GM19467 (cell line): Measurements from ENCODE around the gene H2AZ2.
A peak's percentile ranks its signal among the peaks of the same experiment; 100 is the strongest.

ENCODE experiments used
- ATAC-seq: cut with Tn5 transposase; IDR thresholded peaks from one replicate; pipeline ENCODE4 v1.9.1; 2021; ENCODE audit warnings: mild to moderate bottlenecking, moderate library complexity; ENCODE audit not compliant: unreplicated experiment

Gene H2AZ2

DNA sequence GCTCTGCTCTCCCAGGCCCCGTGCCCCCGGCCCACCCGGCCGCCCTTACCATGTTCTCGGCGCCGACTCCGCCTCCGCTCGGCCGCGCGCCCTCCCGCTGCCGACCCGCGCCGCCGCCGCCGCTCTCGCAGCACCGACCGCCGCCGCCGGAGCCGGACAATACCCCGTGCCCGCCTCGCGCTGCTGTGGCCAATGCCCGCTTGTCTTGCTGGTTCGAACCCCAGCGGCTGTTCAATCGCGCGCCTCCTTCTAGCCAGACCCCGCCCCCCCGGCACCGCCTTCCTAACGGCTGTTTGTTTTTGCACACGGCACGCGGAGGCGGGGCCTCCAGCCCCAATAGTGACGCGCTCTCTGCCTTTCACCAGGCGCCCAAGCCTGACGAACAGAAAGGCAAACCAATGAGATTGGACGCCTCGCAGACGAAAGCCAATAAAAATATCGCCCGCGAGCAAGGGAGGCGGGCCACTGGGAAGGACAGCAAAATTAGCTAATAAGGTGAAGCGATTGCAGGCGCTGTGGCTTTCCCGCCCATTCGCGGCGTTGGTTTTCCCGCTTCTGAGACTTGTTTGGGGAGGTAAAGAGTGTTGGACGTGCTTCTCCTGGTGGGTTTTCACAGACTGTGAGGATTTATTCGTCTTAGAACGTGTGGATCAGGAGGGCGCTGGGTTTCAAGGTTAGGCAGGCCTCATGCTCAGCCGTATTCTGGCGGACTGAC is at the start of gene H2AZ2:
H2AZ2 (minus strand) TSS at position 168 of the 715 bp plus-strand sequence; CDS start at position 52, 116 bp downstream.
- ATAC-seq, result peak; percentile 89

DNA sequence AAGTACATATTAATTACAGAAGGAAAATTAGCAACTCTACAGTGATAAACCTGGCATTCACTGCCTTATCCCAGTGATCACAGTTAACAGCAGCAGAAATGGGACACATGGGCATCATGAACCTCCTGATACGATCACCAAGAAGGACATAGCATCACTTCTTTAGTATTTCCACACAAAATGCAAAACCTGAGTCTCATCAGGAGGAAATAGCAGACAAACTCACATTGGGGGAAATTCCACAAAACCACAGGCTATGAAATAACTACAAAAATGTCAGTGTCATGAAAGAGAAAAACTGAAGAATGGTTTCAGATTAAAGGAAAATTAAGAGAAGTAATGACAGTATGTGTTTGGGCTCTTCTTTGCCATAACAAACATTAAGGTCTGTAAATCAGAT is 49.4 kb upstream of the H2AZ2 start:
- no peak for ATAC-seq

DNA sequence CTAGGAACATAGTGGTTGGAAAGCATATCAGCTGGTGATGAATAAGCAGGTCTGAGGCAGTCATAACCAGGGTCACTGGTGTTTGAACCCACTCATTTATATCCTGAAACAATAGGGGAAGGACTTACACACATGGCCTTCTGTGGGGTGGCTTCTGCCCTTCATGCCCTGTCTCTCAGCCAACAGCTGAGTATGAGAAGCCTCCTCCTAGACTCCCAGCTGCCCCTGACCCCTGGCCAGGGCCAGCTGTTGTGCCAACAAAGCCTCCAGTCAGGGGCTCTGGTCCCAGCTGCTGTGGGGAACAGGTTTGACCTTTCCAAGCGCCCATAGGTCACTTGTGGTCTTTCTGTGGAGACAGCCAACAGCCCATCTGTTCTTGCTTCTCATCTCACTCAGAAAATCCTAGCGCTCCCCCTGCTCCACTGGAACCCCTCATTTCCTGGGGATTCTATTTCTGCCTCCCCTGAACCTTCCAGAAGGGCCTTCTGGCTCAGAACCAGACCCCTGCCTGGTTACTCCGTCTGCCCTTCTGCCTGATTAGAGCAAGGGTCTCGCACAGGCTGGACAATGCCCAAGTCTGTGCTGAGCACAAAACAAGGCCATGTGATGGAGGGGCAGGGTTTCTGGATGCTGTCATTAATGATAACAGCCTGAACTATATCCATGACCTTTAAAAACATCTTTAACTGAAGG is 47.1 kb upstream of the H2AZ2 start:
- ATAC-seq, result no peak

GRCh38 chr7:44893710-44894234 is 45.9 kb upstream of the H2AZ2 start:
- no peak for ATAC-seq

- no peak for ATAC-seq
These were observed 43.9 kb upstream of the H2AZ2 start for GRCh38 chr7:44891791-44892190.

DNA sequence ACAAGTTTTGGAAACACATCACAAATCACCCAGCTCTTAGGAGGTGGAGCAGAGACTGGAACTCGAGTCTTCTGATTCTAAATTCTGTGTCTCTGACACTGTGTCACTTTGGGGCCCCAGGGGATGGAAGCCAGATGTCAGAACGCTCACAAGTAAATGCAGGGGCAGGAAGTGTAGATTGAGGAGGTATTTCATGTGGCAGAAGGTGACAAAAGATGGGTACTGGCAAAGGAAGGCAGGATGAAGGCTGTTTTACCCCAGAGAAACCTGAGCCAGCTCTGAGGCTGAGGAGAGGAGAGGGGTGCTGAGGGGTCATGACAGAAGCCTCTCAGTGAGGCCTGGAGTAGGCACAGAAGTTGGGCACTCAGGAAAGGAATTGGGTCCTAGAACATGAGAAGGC is 43.5 kb upstream of the H2AZ2 start:
- ATAC-seq, result no peak

GRCh38 chr7:44889086-44889781 is 41.3 kb upstream of the H2AZ2 start:
- no peak for ATAC-seq

DNA sequence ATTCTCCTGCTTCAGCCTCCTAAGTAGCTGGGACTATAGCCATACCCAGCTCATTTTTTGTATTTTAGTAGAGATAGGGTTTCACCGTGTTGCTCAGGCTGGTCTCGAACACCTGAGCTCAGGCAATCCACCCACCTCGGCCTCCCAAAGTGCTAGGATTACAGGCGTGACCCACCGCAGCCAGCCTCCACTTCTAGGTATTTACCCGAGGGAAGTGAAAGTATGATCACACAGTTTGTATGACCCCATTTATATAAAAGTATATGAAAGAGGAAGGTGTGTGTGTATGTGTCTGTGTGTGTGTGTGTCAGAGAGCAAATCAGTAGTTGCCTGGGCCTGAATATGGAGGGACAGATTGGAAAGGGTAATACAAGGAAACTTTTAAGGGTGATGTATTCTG is 39.4 kb upstream of the H2AZ2 start:
- ATAC-seq, result no peak

GRCh38 chr7:44885394-44886317 is 37.8 kb upstream of the H2AZ2 start, which contains the start of gene PURB:
PURB (minus strand) TSS chr7:44885530; CDS start chr7:44885348, 182 bp downstream.
- ATAC-seq, result peak; percentile 81

GRCh38 chr7:44884621-44885393 is 36.9 kb upstream of the H2AZ2 start:
- ATAC-seq, result peak; percentile 21

DNA sequence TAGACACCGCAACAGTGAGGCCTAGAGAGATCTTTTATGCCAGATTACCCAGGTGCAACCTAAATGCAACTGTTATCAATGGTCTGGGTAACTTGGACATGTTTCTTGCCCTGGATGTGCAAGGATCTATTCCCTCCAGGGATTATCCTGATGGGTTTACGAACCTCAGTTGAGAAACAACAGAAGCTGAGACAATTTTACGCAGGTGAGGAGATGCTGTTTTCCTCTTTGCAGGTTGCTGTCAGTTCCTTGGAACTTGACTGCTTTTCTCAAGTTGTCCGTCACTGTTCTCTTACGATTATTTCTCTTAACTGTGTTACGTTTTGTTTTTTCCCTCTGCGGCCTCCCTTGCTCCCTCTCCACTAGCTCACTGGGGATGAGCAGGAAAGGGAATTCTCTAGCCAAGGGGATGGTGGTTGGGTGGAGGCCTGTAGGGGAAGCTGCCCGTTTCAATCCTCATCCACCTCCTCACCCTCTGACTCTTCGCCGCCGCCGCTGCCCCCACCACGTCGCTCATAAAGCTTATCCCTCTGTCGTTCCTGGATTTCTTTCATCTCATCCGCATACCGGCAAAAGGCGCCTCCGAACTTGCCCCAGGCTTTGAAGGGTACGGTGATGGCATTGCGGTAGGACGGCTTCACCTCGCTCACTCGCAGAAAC is 36.2 kb upstream of the H2AZ2 start:
- no peak for ATAC-seq

GRCh38 chr7:44882899-44883298 is 35.0 kb upstream of the H2AZ2 start:
- ATAC-seq, result no peak

DNA sequence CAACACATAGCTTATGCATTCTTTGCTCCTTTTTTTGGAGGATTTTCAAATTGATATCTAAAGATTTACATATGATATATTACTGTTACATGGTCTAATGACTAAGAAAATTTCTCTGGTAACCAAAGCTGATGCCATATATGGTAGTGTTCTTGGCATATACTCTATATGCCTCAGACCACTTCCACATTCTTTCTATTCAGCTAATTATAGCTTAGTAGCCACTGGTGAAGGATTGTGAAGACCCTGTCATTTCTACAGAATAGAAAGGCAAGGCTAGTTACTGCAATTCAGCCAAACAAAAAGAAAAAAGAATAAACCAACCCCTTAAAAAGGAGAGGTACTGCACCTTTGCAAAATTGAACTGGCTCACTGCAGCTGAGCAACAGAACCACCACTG is 33.7 kb upstream of the H2AZ2 start:
- no peak for ATAC-seq

DNA sequence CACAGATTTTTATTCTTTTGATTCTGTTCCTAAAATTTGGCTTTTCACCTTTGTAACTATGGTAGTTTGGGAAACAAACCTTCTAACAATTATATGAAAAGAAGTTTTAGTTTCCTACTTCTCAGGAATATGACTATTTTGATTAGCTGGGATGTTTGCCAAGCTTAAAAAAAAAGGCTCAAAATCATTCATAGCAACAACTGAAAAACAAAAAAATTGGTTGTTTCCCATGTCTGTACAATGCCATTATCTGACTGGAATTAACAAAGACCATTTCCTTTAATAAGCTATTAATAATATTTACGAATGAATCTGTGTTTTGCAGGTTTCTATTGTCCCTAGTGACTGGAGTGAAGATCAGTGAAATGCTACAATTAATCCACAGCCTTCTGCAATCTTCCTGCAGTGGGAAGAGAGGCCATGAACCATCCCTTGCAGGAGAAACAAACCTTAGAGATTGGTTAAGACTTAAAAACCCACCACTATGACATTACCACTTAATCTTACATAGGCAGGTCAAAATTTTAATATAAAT is 33.2 kb upstream of the H2AZ2 start:
- ATAC-seq, result no peak

DNA sequence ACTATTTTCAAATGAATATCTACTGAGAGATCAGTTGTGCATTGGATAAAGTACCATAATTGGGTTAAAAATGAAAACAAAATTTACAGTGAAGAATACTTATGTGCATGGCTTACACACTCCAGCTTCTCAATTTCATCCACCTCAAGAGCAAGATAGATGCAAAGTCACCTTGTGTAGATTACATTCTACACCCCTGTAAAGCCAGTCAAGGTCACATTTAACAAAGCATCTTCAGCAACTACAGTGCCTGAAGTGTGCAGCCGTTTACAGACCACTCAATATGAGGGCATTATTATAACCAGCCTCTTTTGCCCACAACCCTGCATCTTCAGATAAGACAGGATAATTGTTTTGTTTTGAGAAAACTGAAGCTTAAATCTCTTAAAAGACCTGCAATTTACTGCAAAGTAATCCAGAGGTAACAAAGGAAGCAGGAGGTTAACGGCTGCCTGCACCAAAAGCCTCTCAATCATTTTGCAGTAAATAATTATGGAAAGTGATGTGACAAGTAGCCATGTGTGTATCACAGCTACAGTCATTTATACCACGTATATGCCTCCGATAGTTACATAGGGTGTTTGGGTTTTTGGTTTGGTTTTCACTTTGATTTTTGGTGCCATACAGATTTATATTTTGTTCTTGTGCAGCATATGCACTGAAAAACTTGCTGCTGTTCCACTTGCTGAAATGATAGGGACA is 32.6 kb upstream of the H2AZ2 start:
- ATAC-seq, result no peak

- no peak for ATAC-seq
These were observed 28.5 kb upstream of the H2AZ2 start for GRCh38 chr7:44876393-44876792.

DNA sequence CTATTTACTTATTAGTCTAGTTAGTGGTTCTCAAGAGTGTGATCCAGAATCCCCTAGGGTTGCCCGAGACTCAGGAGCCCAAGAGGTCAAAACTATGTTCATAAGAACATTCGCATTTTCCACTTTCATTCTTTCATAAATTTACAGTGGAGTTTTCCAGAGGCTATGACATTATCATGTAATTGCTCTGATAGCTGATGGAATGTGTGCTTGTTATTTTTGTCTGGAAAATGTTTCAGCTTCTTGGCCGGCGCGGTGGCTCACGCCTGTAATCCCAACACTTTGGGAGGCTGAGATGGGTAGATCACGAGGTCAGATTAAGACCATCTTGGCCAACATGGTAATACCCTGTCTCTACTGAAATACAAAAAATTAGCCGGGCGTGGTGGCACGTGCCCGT is 27.4 kb upstream of the H2AZ2 start:
- no peak for ATAC-seq

GRCh38 chr7:44872787-44873186 is 24.9 kb upstream of the H2AZ2 start:
- ATAC-seq, result no peak
